K562 (cell line): Measurements from ENCODE around the gene SMURF1. TPM values are rescaled to one million over a fixed set of nuclear protein-coding genes. Genes with fewer than 3 reads are reported as not detected.

Experiments
- ATF7 ChIP-seq: fragments of 450-650 bp; IDR thresholded peaks from 2 replicates; pipeline ENCODE4 v1.7.1; 2014; ENCODE audit warnings: mild to moderate bottlenecking, moderate library complexity
- CREBBP ChIP-seq: IDR thresholded peaks from one replicate; pipeline ENCODE4 v1.6.1; 2012; ENCODE audit warnings: low read depth, mild to moderate bottlenecking, control low read depth, inconsistent platforms, low read length
- HINFP ChIP-seq: fragments of 450-650 bp; conservative IDR thresholded peaks from 2 replicates; pipeline ENCODE4 v1.6.1; 2016; ENCODE audit warnings: missing genetic modification characterization, low read depth, mild to moderate bottlenecking, control low read depth, missing compliant biosample characterization
- MAFK ChIP-seq: IDR thresholded peaks from 2 replicates; pipeline ENCODE4 v1.6.1; 2011; ENCODE audit warnings: low read length, improper control_type of control experiment
- PHF21A ChIP-seq: fragments of 450-650 bp; IDR thresholded peaks from 2 replicates; pipeline ENCODE4 v1.6.1; 2017; ENCODE audit warnings: low read depth, borderline replicate concordance
- SIN3A ChIP-seq, 2 experiments: fragments of 150-350 bp in 1 of 2; IDR thresholded peaks; 2 replicates each; pipeline ENCODE4 v1.6.1; 2011 to 2016; ENCODE audit warnings: borderline replicate concordance in 2 of 2, low read depth in 2 of 2, low read length in 2 of 2, mild to moderate bottlenecking in 2 of 2, moderate library complexity in 2 of 2; ENCODE audit not compliant: control insufficient read depth in 1 of 2
- SMC3 ChIP-seq: conservative IDR thresholded peaks from 2 replicates; pipeline ENCODE4 v1.6.1; 2011; ENCODE audit warnings: low read depth, low read length, improper control_type of control experiment; ENCODE audit not compliant: insufficient read depth
- SRF ChIP-seq, 2 experiments: fragments of 250-450, 450-650 bp in 1 of 2; sonication (Bioruptor Pico) in 1 of 2; sonication (generic) in 1 of 2; formaldehyde crosslinking; IDR thresholded peaks; 2 replicates each; pipeline versions ENCODE4 v1.5.0 to v1.5.1; 2020 to 2022; ENCODE audit warnings: mild to moderate bottlenecking in 1 of 2, missing genetic modification reagents in 1 of 2
- TAF9B ChIP-seq: fragments of 450-650 bp; IDR thresholded peaks from 2 replicates; pipeline ENCODE4 v1.6.1; 2018; ENCODE audit warnings: mild to moderate bottlenecking; ENCODE audit not compliant: partially characterized antibody
- TEAD4 ChIP-seq, 2 experiments: sonication (generic) in 1 of 2; formaldehyde crosslinking in 1 of 2; IDR thresholded peaks; 2 replicates each; pipeline versions ENCODE4 v1.6.1 to v1.8.0; 2012 to 2022; ENCODE audit warnings: borderline replicate concordance in 1 of 2, inconsistent platforms in 1 of 2, low read length in 1 of 2, mild to moderate bottlenecking in 1 of 2, missing genetic modification reagents in 1 of 2
- THRAP3 ChIP-seq: fragments of 450-650 bp; IDR thresholded peaks from 2 replicates; pipeline ENCODE4 v1.6.1; 2016; ENCODE audit warnings: mild to moderate bottlenecking, inconsistent platforms, borderline replicate concordance
- ZBED1 ChIP-seq: IDR thresholded peaks from 2 replicates; pipeline ENCODE4 v1.6.1; 2014
- ZNF436 ChIP-seq: fragments of 250-450, 450-650 bp; sonication (Bioruptor Pico); formaldehyde crosslinking; IDR thresholded peaks from 2 replicates; pipeline ENCODE4 v1.7.0; 2020; ENCODE audit warnings: mild to moderate bottlenecking
- ZNF511 ChIP-seq: sonication (generic); formaldehyde crosslinking; IDR thresholded peaks from 2 replicates; pipeline ENCODE4 v1.8.0; 2022; ENCODE audit warnings: mild to moderate bottlenecking, missing genetic modification reagents
- polyA plus RNA-seq, 8 experiments: library from polyadenylated mRNA; depleted of rRNA in 4 of 8; stranded (reverse) in 5 of 8; unstranded in 3 of 8; fragments of >200 nt; fragmentation: Nextera tagmentation in 2 of 8; fragmentation: Illumina TruSeq in 1 of 8; extraction: Ambion mirVana in 2 of 8; extraction: Trizol in 1 of 8; gene quantifications; 2 replicates each; pipeline versions ENCODE4 v1.2.1 to v1.2.3, GENCODE V29; 2011 to 2014; ENCODE audit warnings: inconsistent platforms in 1 of 8, missing spikeins in 1 of 8
- total RNA-seq, 7 experiments: library from RNA; depleted of rRNA in 6 of 7; stranded (reverse); fragments of >200 nt in 6 of 7; fragmentation: Illumina TruSeq in 2 of 7; extraction: Trizol in 2 of 7; gene quantifications; 2 replicates each; pipeline versions ENCODE4 v1.2.1 to v1.2.3, GENCODE V29; 2011 to 2021; ENCODE audit warnings: low replicate concordance in 1 of 7
- TF ChIP-seq, protein P1 (sequence below): fragments of 250-450 bp; sonication (Bioruptor Pico); IDR thresholded peaks from 2 replicates; pipeline ENCODE4 v1.4.0; 2020
- TF ChIP-seq, protein P2 (sequence below): fragments of 450-650 bp; IDR thresholded peaks from 2 replicates; pipeline ENCODE4 v1.6.1; 2016; ENCODE audit warnings: mild to moderate bottlenecking
- TF ChIP-seq, protein P3 (sequence below): sonication (generic); formaldehyde crosslinking; IDR thresholded peaks from 2 replicates; pipeline ENCODE4 v1.9.0; 2022; ENCODE audit warnings: mild to moderate bottlenecking, missing genetic modification reagents

Gene SMURF1
- total and polyA plus RNA-seq, 9 of the 15 experiments (the other 6 are each of a cell fraction or from before 2014, with no cell fraction given) = 1.0 to 20.1 (median 12.6) TPM

GRCh38 chr7:99126921-99127553 is 16.9 kb downstream of the SMURF1 start (continued):
- TF ChIP-seq HINFP (tag) (no peak), PHF21A (no peak), ZBED1 (no peak), SIN3A (IDR thresholded peaks at IDR 0.05; ENCODE audit: borderline replicate concordance in 2 of 2, control insufficient read depth in 1 of 2, low read depth in 2 of 2, low read length in 2 of 2) (no peak), ZNF511 (CRISPR knock-in tag) (0 out of 2 replicates have a peak, but pooled peaks have one; percentile 27), MAFK (no peak), CREBBP (no peak), SMC3 (no peak), TAF9B (no peak), ZNF436 (no peak), SRF (CRISPR knock-in tag; IDR thresholded peaks at IDR 0.05) (peak in 1 of 2 experiments; percentile 77; a peak in 1 of 4 replicates), THRAP3 (no peak), TEAD4 (IDR thresholded peaks at IDR 0.05; ENCODE audit: low read length) (peak; percentile 9; the same call in 1 of the 2 replicates), TEAD4 (CRISPR knock-in tag; IDR thresholded peaks at IDR 0.05; ENCODE audit: borderline replicate concordance) (no peak), ATF7 (peak; percentile 70)
- TF ChIP-seq, protein P1, sequence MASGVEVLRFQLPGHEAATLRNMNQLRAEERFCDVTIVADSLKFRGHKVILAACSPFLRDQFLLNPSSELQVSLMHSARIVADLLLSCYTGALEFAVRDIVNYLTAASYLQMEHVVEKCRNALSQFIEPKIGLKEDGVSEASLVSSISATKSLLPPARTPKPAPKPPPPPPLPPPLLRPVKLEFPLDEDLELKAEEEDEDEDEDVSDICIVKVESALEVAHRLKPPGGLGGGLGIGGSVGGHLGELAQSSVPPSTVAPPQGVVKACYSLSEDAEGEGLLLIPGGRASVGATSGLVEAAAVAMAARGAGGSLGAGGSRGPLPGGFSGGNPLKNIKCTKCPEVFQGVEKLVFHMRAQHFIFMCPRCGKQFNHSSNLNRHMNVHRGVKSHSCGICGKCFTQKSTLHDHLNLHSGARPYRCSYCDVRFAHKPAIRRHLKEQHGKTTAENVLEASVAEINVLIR (CRISPR knock-in tag) = no peak
- TF ChIP-seq, protein P2, sequence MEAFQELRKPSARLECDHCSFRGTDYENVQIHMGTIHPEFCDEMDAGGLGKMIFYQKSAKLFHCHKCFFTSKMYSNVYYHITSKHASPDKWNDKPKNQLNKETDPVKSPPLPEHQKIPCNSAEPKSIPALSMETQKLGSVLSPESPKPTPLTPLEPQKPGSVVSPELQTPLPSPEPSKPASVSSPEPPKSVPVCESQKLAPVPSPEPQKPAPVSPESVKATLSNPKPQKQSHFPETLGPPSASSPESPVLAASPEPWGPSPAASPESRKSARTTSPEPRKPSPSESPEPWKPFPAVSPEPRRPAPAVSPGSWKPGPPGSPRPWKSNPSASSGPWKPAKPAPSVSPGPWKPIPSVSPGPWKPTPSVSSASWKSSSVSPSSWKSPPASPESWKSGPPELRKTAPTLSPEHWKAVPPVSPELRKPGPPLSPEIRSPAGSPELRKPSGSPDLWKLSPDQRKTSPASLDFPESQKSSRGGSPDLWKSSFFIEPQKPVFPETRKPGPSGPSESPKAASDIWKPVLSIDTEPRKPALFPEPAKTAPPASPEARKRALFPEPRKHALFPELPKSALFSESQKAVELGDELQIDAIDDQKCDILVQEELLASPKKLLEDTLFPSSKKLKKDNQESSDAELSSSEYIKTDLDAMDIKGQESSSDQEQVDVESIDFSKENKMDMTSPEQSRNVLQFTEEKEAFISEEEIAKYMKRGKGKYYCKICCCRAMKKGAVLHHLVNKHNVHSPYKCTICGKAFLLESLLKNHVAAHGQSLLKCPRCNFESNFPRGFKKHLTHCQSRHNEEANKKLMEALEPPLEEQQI = peak; percentile 47; the same call in 1 of the 2 replicates
- TF ChIP-seq, protein P3, sequence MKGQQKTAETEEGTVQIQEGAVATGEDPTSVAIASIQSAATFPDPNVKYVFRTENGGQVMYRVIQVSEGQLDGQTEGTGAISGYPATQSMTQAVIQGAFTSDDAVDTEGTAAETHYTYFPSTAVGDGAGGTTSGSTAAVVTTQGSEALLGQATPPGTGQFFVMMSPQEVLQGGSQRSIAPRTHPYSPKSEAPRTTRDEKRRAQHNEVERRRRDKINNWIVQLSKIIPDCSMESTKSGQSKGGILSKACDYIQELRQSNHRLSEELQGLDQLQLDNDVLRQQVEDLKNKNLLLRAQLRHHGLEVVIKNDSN (CRISPR knock-in tag) = 0 out of 2 replicates have a peak, but pooled peaks have one; percentile 31
